Panc1 (cell line): ENCODE data around the gene ATXN7L1.

Experiments
- POLR2AphosphoS5 ChIP-seq: IDR thresholded peaks from 2 replicates; pipeline ENCODE4 v1.6.1; 2012; ENCODE audit warnings: mild to moderate bottlenecking, low read depth, low read length, moderate library complexity
- SIN3A ChIP-seq: IDR thresholded peaks from 2 replicates; pipeline ENCODE4 v1.6.1; 2012; ENCODE audit warnings: low read depth, mild to moderate bottlenecking, low read length, moderate library complexity, borderline replicate concordance; ENCODE audit not compliant: insufficient read depth
- TF ChIP-seq, protein P1 (sequence below): fragments of 450-650 bp; IDR thresholded peaks from 2 replicates; pipeline ENCODE4 v1.5.1; 2017; ENCODE audit warnings: mild to moderate bottlenecking
- TF ChIP-seq, protein P2 (sequence below), 2 experiments: IDR thresholded peaks; 2 replicates each; pipeline ENCODE4 v1.6.1; 2011 to 2012; ENCODE audit warnings: low read depth in 2 of 2, control low read depth in 1 of 2, low read length in 1 of 2, mild to moderate bottlenecking in 1 of 2, moderate library complexity in 1 of 2; ENCODE audit not compliant: insufficient read depth in 1 of 2

DNA sequence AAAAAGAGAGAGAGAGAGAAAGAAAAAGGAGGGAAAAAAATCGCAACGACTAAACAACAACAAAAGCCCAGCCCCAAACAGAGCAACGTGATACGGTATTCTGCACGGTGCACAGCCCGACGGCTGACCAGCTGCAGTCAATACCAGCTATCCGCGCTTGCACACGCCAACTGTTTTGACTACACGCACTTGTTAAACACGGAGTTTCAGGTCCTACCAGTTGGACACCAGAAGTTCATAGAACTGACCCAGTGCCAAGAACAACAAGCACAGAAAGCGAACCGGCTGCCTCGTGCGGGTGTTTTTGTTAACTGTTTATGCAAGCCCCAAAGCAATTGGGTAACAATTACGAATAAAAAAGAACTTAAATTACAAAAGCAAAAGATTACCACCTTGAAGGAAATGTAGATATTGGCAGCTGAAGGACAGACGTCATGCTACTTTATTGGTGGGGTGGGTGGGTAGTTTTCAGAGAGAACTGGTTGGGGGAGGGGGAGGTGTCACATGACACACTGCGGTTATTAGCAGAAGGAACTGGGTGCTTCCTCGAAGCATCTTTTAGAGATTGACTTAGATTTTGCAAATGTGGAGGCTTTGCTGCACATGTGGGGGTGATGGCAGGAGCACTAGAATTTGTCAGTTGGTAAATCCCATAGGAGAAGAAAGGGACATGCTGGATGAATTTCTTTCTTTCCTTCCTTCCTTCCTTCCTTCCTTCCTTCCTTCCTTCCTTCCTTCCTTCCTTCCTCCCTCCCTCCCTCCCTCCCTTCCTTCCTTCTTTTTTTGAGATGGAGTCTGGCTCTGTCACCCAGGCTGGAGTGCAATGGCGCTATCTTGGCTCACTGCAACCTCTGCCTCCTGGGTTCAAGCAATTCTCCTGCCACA is 184.5 kb downstream of the ATXN7L1 start:
- TF ChIP-seq POLR2AphosphoS5 (no peak), SIN3A (no peak)
- TF ChIP-seq, protein P1, sequence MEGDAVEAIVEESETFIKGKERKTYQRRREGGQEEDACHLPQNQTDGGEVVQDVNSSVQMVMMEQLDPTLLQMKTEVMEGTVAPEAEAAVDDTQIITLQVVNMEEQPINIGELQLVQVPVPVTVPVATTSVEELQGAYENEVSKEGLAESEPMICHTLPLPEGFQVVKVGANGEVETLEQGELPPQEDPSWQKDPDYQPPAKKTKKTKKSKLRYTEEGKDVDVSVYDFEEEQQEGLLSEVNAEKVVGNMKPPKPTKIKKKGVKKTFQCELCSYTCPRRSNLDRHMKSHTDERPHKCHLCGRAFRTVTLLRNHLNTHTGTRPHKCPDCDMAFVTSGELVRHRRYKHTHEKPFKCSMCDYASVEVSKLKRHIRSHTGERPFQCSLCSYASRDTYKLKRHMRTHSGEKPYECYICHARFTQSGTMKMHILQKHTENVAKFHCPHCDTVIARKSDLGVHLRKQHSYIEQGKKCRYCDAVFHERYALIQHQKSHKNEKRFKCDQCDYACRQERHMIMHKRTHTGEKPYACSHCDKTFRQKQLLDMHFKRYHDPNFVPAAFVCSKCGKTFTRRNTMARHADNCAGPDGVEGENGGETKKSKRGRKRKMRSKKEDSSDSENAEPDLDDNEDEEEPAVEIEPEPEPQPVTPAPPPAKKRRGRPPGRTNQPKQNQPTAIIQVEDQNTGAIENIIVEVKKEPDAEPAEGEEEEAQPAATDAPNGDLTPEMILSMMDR, result no peak
- TF ChIP-seq, protein P2, sequence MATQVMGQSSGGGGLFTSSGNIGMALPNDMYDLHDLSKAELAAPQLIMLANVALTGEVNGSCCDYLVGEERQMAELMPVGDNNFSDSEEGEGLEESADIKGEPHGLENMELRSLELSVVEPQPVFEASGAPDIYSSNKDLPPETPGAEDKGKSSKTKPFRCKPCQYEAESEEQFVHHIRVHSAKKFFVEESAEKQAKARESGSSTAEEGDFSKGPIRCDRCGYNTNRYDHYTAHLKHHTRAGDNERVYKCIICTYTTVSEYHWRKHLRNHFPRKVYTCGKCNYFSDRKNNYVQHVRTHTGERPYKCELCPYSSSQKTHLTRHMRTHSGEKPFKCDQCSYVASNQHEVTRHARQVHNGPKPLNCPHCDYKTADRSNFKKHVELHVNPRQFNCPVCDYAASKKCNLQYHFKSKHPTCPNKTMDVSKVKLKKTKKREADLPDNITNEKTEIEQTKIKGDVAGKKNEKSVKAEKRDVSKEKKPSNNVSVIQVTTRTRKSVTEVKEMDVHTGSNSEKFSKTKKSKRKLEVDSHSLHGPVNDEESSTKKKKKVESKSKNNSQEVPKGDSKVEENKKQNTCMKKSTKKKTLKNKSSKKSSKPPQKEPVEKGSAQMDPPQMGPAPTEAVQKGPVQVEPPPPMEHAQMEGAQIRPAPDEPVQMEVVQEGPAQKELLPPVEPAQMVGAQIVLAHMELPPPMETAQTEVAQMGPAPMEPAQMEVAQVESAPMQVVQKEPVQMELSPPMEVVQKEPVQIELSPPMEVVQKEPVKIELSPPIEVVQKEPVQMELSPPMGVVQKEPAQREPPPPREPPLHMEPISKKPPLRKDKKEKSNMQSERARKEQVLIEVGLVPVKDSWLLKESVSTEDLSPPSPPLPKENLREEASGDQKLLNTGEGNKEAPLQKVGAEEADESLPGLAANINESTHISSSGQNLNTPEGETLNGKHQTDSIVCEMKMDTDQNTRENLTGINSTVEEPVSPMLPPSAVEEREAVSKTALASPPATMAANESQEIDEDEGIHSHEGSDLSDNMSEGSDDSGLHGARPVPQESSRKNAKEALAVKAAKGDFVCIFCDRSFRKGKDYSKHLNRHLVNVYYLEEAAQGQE (IDR thresholded peaks at IDR 0.05; ENCODE audit: insufficient read depth in 1 of 2, low read depth in 2 of 2, low read length in 1 of 2), result no peak
